Dermis lymphatic vessel endothelial cell (primary cell): Measurements from ENCODE around the gene ARCN1. TPM values are rescaled to one million over a fixed set of nuclear protein-coding genes. Genes with fewer than 3 reads are reported as not detected.

Experiments
- total RNA-seq: library from RNA; depleted of rRNA; stranded (reverse); fragments of >200 nt; gene quantifications from 2 replicates; pipeline ENCODE4 v1.2.1, GENCODE V29; 2014

The ARCN1 gene
- total RNA-seq: 68.3 and 74.1 TPM in 2 replicates

GRCh38 chr11:118572061-118572980 lies at the start of gene ARCN1:
Gene ARCN1, plus strand, starts transcription at chr11:118572409. Its CDS starts 139 bp downstream, at chr11:118572548.

GRCh38 chr11:118527109-118527508 lies 45.1 kb upstream of the ARCN1 start, which contains the start of gene TTC36:
Gene TTC36, plus strand, starts transcription at chr11:118527474. Its CDS starts 21 bp downstream, at chr11:118527495.

GRCh38 chr11:118530683-118531596 lies 41.3 kb upstream of the ARCN1 start, which contains the start of gene TMEM25:
Gene TMEM25, plus strand, starts transcription at chr11:118531192. Its CDS starts 610 bp downstream, at chr11:118531802.

GRCh38 chr11:118607401-118608359 lies 35.5 kb downstream of the ARCN1 start, which contains the start of gene PHLDB1:
Gene PHLDB1, plus strand, starts transcription at chr11:118607615. Its CDS starts 6,222 bp downstream, at chr11:118613837.

Other genes starting within 250 kb of the ARCN1 start
- not detected in 2 replicates for gene CD3D, start 229.7 kb upstream of the ARCN1 start, total RNA-seq
- not detected in 2 replicates for gene CD3G, start 228.1 kb upstream of the ARCN1 start, total RNA-seq
- gene UBE4A, start 212.8 kb upstream of the ARCN1 start, total RNA-seq: 22.2 and 27.6 TPM in 2 replicates
- gene ATP5MG, start 170.8 kb upstream of the ARCN1 start, total RNA-seq: 90.3 and 117 TPM in 2 replicates
- 17.4 and 19.9 TPM in 2 replicates for gene KMT2A, start 135.9 kb upstream of the ARCN1 start, total RNA-seq
- 0.34 and 0.76 TPM in 2 replicates for gene TTC36, start 44.9 kb upstream of the ARCN1 start, total RNA-seq
- 11.1 and 11.7 TPM in 2 replicates for gene TMEM25, start 41.2 kb upstream of the ARCN1 start, total RNA-seq
- 12.8 and 17.3 TPM in 2 replicates for gene IFT46, start 6.5 kb upstream of the ARCN1 start, total RNA-seq
- 14.0 and 22.4 TPM in 2 replicates for gene PHLDB1, start 35.2 kb downstream of the ARCN1 start, total RNA-seq
- gene TREH, start 107.2 kb downstream of the ARCN1 start, total RNA-seq: not detected in 2 replicates
- gene DDX6, start 218.8 kb downstream of the ARCN1 start, total RNA-seq: 93.7 and 128 TPM in 2 replicates